Hepatocyte (in vitro differentiated cells): ENCODE measurements around the gene CETP.

ENCODE experiments used
- EZH2 ChIP-seq: fragments of 200-600 bp; sonication (generic); IDR thresholded peaks from 2 replicates; pipeline ENCODE4 v1.6.1; 2016; ENCODE audit warnings: antibody characterized with exemption, mild to moderate bottlenecking, borderline replicate concordance
- TF ChIP-seq, protein P1 (sequence below): fragments of 200-600 bp; sonication (generic); IDR thresholded peaks from 2 replicates; pipeline ENCODE4 v1.5.1; 2016; ENCODE audit warnings: antibody characterized with exemption, mild to moderate bottlenecking; ENCODE audit not compliant: poor library complexity

DNA sequence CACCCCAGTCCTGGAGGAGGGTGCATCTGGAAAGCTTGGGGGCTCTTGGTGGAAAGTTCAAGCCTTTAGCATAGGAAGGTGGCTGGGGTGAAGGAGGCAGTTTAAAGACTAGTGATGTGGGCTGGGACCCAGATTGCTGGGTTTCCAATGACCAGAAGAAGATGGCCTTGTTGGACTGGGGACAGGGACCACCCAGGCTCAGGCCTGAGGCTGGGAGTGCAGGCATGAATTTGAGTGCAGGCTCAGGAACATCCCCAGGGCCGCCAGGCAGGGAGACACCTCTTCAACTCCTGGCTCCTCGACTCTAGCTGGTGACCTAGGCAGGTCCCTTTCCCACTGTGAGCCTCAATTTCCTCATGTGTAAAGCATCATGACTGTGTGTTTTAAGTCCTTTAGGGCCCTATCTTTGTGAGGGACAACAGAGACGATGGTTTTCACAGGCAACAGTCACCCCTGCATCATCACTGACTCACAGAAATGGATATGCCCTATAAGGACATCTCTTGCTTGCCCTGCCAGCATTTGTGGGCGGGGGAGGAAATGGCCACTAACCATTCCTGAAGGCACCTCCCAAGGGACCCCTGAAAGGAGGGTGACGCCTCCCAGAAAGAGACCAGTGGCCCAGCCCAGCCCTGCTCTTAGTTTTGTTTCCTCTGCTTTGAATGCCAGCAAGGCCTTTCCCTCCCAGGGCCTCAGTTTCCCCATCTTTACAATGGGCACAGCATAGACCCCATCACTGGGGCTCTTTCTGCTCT, 38.7 kb downstream of the CETP start:
- no peak for TF ChIP-seq EZH2
- TF ChIP-seq, protein P1, sequence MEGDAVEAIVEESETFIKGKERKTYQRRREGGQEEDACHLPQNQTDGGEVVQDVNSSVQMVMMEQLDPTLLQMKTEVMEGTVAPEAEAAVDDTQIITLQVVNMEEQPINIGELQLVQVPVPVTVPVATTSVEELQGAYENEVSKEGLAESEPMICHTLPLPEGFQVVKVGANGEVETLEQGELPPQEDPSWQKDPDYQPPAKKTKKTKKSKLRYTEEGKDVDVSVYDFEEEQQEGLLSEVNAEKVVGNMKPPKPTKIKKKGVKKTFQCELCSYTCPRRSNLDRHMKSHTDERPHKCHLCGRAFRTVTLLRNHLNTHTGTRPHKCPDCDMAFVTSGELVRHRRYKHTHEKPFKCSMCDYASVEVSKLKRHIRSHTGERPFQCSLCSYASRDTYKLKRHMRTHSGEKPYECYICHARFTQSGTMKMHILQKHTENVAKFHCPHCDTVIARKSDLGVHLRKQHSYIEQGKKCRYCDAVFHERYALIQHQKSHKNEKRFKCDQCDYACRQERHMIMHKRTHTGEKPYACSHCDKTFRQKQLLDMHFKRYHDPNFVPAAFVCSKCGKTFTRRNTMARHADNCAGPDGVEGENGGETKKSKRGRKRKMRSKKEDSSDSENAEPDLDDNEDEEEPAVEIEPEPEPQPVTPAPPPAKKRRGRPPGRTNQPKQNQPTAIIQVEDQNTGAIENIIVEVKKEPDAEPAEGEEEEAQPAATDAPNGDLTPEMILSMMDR: no peak
